Left hindlimb (tissue), 1 donor: ENCODE measurements around the gene DLGAP1.

Experiments
- DNase-seq: peaks from one replicate; pipeline ENCODE4 v3.0.0-alpha.2; 2018

DLGAP1 gene

DNA sequence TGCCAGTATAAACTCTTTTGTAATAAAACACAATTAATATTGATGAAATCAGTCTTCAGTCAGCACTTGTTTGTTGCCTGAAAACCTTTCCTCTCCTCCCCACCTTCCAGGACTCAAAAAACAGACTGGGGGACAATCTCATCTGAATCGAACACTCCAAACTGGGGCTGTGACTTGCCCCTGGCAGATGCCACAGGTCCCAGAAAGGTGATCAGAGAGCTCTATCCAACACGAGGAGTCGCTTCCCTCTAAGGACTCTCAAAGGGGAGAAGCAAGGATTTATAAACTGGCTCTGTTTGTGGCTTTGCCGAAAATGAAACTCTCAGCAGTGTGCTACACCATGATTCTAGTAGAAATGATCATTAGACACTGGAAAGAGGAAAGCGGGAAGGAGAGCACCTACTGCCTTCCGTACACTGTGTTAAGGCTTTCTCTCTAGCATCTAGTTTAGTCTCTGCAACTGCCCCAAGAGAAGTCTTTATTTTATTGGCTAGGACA lies 805.9 kb downstream of the DLGAP1 start:
- DNase-seq = no peak

DNA sequence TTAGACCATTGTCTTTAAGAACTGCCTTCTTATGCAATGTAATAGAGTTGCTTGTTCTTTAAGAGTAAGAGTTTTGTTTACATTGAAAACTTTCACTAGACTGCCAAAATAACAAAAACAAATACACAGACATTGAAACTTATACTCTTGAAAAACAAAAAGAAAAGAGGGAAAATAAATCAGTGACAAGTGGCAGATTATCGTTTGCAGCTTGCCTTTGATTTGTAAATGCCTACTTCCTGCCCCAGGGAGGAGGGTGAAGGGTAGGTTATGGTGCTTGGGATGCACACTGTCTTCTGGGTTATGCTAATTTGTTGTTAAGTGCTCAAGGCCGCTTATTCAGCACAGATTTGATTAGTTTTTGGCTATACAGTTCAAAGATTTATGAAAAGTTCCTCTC lies 806.5 kb downstream of the DLGAP1 start:
- DNase-seq = no peak

DNA sequence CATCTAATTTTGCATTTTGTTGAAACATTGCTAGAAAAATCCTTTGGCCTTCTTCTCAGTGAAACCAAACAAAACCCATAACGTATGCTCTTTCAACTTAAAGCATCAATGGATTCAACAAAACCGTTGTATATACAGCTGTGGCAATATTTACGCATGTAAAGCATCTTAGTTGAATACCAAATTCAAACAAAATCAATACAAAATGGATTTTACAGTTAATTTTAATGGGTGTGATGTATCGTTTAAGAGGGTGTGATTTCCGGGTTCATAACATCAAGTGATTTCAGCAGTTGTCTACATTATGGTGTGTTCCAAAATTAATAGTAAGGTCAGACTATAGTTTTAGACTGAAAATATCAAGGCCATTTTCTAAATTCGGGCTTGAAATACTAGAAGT lies 806.9 kb downstream of the DLGAP1 start:
- DNase-seq = no peak

DNA sequence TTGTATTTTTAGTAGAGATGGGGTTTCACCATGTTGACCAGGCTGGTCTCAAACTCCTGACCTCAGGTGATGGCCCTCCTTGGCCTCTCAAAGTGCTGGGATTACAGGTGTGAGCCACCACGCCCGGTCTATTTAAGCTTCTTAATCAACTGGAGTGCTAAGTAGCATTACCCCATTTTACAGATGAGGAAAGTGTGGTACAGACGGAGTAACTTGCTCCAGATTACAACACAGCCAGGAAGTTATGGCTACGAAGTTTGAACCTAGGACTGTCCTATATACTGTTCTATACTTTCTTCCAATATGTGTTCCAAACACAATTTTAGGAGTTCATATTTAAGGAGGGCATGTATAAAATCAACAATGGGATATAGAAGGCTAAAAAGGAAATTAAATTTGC lies 807.5 kb downstream of the DLGAP1 start:
- no peak for DNase-seq

DNA sequence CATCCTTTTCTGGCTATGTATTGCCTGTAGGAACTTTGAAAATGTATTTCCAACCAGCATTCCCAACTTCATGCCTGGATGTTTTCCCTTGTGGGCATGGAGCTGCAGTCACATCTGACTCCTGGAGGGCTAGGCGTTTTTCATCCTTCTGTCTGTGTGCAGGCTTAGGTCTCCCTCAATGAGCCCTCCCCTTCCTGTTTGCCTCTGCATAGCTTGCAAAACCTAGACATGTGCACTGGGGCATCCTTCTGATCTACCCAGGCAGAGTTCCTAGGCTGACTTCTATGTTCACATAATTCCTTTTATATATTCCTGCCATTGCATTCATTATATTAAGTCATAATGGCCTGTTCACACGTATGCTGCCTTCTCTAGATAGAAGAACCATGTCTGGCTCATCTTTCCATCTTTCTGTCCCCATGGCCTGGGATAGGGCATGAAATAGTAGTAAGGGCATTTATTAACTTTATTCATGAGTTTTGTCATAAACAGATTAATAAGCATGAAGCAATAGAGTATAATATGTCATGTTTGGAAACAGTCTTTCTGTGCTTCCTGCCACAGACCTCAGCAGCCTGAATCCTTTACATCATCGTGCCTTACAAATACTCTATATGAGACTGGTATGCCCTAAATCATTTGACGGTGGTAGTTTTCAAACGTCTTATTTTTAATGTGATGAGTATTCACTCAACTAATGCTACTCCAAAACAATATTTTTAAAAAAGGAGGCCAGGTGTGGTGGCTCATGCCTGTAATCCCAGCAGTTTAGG lies 809.5 kb downstream of the DLGAP1 start:
- no peak for DNase-seq

DNA sequence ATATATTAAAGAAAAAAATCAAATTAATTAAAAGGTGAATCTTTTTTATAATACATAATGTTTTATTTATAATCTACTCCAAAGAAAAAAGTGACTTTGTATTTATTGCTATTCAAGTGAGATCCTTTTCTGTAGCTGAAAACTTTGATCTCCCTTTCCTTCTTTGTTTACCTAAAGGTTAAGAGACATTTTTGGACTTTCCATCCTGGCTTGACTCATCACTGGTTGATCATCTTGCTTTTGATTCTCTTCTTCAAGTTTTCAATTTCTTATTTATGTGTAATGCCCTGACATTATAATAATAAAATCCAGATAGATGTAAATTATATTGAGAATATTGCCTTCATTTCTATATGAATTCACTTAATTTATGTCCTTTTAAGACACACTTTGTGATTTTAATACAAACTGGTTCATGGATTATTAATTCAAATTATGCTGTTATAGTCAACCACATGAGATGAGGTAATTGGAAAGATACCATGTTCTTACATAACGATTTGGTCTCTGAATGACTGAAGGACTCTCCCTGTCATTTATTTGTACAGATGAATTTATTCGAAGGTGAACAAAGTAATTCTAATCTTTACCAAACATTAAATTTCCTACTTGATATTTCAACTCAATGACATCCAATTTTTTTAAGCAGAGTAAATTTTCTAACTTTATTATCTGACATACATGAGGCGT lies 820.7 kb downstream of the DLGAP1 start:
- DNase-seq = no peak

DNA sequence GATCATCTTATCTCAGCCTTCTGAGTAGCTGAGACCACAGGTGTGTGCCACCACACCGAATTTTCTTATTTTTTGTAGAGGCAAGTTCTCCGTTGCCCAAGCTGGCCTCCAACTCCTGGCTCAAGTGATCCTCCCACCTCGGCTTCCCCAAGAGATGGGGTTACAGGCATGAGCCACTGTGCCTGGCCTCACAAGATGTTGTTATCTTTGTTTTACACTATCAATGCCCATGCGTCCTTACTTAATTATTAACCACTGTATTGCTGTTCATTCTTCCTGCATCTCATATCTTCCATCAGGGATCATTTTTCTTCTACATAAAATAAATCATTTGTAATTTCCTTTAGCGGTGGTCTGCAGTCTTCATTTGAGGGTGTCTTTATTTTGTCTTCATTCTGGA lies 823.2 kb downstream of the DLGAP1 start:
- no peak for DNase-seq

DNA sequence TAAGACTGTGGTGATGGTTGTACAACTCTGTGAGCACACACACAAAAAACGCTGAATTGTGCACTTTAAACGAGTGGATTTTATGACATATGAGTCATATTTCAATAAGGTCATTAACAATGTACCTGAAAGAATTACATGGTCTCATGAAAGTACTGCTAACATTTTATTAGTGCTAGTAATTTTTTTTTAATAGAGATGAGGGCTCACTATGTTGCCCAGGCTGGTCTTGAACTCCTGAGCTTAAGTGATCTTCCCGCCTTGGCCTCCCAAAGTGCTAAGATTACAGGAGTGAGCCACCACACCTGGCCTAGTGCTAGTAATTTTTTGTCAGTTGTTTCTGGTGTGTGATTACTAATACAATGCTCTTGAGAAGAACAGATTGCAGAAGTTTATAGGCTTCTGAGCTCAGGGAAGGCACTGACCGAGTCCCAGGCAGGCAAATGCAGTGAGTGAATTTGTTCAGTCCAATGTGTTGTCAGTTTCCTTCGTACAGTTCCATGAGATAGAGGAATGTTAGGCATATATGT lies 828.1 kb downstream of the DLGAP1 start:
- no peak for DNase-seq

DNA sequence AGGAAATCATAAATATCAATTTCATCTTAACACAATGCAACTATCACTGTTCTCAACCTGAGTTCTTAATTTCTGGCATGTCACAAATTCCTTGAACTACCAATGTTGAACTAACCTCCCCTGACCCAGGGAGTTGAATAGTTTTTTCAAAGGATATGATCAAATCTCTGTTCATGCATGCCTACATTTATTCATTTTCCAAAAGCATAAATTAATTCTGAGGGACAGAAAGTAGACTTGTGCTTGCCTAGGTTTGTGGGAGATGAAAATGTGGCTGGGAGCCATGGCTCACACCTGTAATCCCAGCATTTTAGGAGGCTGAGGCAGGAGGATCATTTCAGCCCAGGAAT lies 829.4 kb downstream of the DLGAP1 start:
- DNase-seq = no peak

DNA sequence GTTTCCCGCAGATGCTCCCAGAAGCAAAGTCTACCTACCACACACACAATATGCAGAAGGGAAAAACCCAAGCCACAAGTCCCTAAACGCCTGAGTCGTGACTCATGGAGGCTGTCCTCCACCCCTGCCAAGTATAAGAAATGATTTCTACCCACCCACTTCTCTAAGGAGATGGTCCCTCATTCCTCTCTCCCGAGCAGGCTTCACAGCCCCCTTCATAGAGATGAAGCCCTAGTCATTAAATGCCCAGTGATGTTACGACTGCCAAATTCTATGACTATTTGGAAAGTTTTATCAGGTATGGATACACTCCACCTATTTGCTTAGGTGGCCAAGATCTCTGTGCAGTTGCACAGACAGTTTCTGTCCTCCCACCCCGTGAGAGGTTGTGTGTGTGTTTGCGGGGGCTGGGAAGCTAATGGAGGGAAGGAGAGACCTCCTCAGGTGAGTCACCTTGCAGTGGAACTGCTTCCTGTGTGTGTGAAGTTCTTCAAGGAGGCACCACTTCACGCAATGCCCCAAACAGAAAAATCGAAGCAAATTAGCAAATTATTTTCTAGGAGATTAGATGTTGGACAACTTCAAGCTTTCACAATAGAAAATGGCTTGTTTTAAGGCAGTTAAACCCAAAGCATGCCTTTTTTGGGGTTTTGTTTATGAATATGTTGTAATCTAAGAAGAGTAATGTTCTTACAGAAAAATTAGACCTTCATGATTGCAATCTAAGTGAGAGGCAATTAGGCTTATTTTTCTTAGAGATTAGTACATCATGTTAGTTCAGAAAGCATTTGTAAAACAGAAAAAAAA lies 830.0 kb downstream of the DLGAP1 start:
- peak; percentile 62 for DNase-seq

DNA sequence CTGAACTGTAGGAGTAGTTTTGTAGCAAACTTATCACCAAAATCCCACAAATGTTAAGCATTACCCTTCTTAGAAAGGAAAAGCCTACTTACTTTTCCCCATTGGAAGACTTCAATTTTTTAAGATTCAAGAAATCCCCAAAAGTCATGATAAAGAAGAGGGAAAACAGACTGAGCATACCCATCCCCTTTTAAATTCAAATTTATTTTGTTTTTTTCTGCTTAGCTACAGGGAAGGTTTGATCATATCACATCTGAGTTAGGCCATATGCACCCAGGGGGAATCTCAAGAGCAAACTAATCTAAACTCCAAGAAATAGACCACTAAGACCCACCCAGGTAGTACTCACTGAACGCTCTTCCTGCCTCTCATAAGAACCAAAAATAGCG lies 830.6 kb downstream of the DLGAP1 start:
- DNase-seq = no peak

DNA sequence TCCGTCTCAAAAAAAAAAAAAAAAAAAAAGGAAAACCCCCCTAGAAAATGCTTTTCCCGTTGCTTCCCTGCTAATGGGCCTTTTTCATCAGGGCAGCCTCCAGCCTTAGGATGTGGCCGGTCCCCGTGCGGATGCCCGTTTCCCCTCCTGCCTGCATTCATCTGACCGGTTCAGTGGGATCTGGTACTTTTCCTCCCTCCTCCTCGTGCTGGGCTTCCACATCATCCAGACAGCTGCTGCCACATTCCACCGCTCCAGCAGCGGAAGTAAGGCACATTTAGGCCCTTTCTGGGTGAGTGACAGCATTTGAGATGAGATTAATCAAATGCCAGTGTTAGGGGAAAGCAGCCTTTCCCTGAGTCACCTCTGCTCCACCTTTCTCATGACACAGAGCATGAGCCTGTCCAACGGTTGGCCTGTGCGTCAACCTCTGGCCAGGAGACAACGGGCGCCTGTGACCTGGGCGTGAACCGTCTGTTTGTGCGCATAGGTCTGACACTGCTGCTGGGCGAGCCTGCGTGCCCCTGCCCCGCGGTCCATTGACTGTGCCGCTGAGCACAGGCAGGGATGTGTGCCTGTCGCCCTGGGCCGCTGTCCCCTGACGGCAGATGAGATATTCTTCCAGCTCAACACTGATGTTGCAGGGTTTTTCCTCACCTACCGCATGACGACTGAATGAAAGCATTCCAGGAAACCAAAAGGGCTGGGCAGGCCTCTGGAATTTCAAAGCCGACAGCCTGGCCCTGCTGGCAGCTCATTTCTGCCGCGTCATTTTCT lies 831.1 kb downstream of the DLGAP1 start:
- peak; percentile 86 for DNase-seq

DNA sequence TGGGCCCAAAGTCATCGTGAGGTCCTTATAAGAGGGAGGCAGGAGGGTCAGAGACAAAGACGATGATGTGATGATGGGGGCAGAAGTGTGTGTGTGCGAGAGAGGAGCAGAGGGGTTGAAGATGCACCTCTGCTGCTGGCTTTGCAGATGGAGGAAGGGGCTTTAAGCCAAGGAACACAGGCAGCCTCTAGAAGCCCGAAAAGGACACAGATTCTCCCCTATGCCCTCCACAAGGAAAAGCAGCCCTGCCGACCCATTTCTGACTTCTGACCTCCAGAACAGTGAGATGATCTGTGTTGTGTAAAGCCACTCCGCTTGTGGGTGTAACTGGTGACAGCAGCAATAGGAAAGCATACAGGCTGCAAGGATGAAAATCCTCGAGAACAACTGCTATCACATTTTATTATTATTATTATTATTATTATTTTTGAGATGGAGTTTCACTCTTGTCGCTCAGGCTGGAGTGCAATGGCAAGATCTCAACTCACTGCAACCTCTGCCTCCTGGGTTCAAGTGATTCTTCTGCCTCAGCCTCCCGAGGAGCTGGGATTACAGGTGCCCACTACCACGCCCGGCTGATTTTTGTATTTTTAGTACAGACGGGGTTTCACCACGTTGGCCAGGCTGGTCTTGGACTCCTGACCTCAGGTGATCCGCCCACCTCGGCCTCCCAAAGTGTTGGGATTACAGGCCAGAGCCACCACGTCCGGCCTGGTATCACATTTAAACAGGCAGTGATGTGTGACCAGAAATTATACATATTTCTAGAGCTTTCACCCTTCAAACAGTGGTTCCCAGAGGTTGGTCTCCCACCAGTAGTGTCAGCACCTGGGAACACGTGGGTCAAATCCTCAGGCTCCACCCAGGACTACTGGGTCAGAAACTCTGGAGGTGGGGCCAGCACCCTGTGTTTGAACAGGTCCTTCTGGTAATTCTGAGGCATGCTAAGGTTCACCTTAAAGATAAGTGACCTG lies 834.7 kb downstream of the DLGAP1 start:
- no peak for DNase-seq

DNA sequence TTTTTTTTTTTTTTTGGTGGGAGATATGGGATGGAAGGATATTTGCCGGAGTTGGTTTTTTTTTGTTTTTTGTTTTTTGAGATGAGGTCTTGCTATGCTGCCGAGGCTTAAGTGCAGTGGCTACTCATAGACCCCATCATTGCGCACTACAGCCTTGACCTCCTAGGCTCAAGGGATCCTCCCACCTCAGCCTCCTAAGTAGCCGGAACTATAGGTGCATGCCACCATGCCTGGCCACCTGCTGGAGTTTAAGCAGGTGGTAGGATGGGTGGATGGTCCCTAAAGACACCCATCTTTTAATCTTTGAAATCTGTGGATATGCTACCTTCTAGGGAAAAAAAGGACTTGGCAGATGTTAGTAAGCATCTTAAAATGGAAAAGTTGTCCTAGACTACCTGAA lies 835.4 kb downstream of the DLGAP1 start:
- DNase-seq = no peak

DNA sequence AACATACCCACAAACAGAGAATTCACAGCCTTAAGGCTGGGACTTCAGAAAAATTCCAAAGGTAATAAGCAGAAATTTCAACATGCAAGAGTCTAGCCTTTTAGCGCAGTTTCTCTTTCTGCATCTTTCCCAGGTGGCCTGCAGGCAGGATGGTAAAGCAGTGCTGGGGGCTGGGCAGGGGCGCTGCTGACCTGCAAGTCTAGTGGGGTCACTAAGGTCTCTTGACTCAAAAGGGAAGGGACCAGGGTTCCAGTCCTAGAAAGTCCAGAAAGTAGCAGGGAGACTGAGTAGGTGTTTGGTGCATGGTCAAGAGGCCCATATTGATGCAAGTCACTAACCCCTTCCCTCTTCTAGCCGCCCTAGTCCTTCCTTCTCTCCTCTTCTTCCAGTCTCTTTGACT lies 835.9 kb downstream of the DLGAP1 start:
- no peak for DNase-seq

DNA sequence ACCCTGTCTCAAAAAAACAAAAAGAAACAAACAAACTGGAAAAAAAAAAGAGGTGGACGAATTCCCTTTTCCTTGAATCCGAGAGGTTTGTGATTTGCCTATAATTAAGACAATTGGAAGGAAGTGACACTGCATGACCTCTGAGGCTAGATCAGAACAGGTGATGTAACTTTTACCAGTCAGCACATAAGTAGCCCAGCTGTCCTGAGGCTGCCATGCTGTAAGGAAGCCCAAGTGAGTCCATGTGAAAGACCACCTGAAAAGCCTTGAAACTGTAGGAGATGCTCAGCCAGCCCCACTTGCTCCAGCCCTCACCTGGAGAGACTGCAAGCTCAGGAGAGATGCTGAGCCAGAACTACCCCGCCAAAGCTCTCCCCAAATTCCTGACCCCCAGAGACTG lies 838.4 kb downstream of the DLGAP1 start:
- DNase-seq = no peak

DNA sequence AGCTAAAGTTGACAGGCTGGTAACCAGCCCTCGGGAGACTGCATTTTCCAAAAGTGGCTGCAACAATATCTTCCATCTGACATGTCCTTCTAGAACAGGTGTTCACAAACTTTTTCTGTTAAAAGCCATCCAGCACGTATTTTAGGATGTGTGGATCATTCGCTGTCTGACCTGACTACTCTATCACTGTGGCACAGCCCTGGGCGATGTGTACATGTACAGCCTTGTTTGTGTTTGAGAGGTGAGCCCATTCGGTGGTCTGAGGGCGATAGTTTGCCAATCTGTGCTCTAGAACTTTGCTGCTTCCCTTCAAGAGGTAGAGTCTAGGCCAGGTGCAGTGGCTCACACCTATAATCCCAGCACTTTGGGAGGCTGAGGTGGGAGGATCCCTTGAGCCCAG lies 839.0 kb downstream of the DLGAP1 start:
- DNase-seq = no peak

DNA sequence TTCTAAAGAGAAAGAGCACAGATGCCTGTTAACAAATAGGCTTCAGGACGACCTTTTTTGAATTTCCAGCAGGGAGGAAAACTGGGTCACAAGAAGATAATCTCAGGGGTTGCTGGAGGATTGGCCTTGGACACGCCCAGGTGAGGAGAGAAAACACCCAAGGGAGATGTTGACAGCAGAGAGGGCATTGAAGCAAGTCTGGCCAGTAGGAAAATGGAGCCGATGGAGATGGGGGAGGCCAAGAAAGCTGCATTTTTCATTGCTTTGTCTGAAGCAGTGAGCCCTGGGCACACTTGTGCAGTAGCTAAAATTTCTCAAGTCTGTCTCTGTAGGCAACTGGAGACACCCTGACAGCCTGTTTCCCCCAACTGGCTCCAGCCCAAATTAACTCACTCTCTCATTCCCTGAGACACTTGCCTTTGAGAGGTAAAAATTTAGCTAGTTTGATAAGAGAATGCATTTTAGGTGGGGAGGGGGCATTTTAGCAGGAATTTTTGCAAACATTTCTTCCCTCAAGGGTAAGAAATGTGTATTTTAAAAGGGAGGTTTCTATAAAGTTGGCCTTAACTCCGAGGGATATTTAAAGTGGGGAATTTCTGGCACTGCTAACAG lies 839.6 kb downstream of the DLGAP1 start:
- no peak for DNase-seq

DNA sequence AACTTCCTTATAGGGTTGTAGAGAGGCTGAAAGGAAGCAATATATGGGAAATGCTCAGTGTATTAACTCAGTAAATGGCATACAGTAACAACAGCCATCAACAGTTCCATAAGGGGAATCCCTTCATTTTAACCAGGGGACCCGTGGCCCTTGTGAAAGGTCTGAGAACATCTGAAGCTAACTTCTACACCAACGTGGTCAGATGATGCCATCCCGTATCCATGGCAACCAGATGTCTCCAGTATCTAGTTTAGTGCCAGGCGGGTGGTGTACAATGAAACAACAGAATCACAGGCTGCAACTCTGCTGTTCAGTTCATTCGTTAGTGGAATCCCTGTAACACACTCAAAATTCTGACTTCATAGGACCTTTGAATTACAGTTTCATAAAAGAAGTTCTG lies 842.8 kb downstream of the DLGAP1 start:
- DNase-seq = no peak

DNA sequence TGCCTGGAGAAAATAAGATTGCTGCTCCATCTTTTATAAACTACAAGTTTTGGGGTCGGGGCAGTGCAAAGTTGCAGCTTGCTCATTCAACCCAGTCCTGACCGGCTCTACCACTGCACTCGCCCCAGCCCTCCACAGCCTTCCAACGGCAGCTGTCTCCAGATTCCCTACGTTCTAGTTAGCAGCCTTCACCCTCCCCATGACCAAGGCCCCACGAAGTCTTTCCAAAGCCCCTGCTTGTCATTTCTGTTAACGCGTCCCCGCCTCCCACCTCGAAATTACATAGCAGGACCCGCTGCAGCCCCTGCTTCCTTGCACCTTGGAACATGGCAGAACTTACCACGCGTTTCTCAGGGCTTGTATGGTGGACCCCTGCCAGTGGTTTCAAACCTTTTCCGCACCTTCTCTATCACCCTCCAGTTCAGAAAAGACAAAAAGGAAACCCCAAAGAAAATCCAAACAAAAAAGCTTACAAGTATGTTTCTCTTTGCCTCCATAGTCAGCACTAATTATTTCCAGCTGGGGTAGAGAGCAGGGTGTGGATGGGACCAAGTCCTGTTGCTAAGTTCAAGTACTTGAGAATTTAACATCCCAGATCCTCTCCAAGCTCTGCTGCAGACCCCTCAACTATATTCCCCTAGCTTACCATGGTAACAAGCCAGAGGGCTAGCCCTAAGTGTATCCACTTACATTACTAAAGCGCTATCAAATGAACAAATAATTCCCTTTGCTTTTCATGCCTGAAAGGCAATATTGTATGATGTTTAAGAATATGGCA lies 843.6 kb downstream of the DLGAP1 start:
- peak; percentile 56 for DNase-seq
